ENCODE measurements around the gene TBKBP1. TPM values are rescaled to one million over a fixed set of nuclear protein-coding genes. Genes with fewer than 3 reads are reported as not detected.

TBKBP1 gene
- total and polyA plus RNA-seq, 9 of the 15 experiments (the other 6 are each of a cell fraction or from before 2014, with no cell fraction given): 0.03 to 15.6 (median 6.8) TPM

- TF ChIP-seq UBTF (IDR thresholded peaks at IDR 0.05; ENCODE audit: borderline replicate concordance in 1 of 2, low read depth in 2 of 2, low read length in 2 of 2) (peak; percentile 10 to 38; a peak in 1 of 4 replicates), MEF2A (IDR thresholded peaks at IDR 0.05; ENCODE audit: control insufficient read depth, low read depth, low read length) (no peak), NCOA2 (IDR thresholded peaks at IDR 0.05; ENCODE audit: partially characterized antibody in 2 of 2) (no peak), ZNF318 (IDR thresholded peaks at IDR 0.05; ENCODE audit: borderline replicate concordance in 1 of 2, low read depth in 1 of 2) (no peak), GTF2F1 (IDR thresholded peaks at IDR 0.05; ENCODE audit: low read depth, low read length) (peak; percentile 73; the same call in 1 of the 2 replicates), TARDBP (IDR thresholded peaks at IDR 0.05) (no peak), SAFB (IDR thresholded peaks at IDR 0.05; ENCODE audit: borderline replicate concordance, low read depth, low read length) (no peak; the same call in 1 of the 2 replicates), SIN3A (IDR thresholded peaks at IDR 0.05; ENCODE audit: borderline replicate concordance in 2 of 2, control insufficient read depth in 1 of 2, low read depth in 2 of 2, low read length in 2 of 2) (peak in 1 of 2 experiments; percentile 43; a peak in 2 of 4 replicates), ZNF668 (CRISPR knock-in tag; IDR thresholded peaks at IDR 0.05) (no peak), STAT5A (IDR thresholded peaks at IDR 0.05; ENCODE audit: borderline replicate concordance, low read length) (peak; percentile 39; the same call in 1 of the 2 replicates), POLR3A (IDR thresholded peaks at IDR 0.05; ENCODE audit: borderline replicate concordance, extremely low read depth, insufficient read depth, insufficient read length) (no peak), KDM1A (IDR thresholded peaks at IDR 0.05) (peak in 1 of 2 experiments; percentile 97; a peak in 2 of 4 replicates), SRF (CRISPR knock-in tag; IDR thresholded peaks at IDR 0.05) (peak in 1 of 2 experiments; percentile 48; a peak in 1 of 4 replicates), RFX7 (CRISPR knock-in tag; IDR thresholded peaks at IDR 0.05) (no peak), ETV5 (CRISPR knock-in tag; IDR thresholded peaks at IDR 0.05; ENCODE audit: low read depth) (peak; percentile 79), EGR1 (conservative IDR thresholded peaks at IDR 0.05) (peak; percentile 93)
These were observed 44.6 kb upstream of the TBKBP1 start, which contains the start of gene KPNB1 (continued) for GRCh38 chr17:47649153-47649971.
